Measurements from ENCODE around the gene ABCA9.
"Not testable (repeated sequence)": the region's sequence is repeated elsewhere in the genome, so short reads cannot be mapped to it uniquely, and the experiment has no call there.

Gene ABCA9

GRCh38 chr17:68954146-68954896 is 106.4 kb downstream of the ABCA9 start:
- DNase-seq (ENCODE audit: low spot score) = peak; percentile 35

DNA sequence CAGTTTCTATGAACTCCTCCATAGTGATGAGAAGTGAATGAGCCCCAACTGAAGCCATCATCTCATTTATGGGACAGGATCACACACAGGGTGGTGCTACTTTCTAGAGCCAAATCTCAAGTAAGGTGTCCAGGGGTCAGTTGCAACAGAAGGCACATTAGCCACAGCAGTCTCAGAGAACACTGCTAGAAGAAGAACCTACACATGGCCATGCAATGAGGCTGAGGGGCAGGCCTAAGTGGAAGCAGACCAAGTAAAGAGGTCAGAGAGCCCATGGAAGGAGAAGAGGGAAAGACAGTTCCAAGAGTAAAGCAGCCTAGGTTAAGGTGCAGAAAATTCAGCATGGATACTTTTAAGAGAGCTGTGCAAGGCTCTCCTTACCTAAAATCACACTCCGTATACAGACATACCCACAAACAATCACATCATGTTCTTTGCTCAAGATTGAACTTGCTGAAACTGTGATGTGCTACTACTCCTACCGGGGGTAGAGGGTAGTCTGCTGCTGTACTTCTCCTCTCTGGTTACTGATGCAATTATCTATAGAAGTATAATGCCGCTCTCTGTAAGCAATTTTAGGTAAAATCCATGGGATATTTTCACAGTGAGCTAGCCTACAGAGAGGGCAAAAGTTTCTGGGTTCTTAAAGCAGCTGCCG is 107.3 kb downstream of the ABCA9 start:
- DNase-seq (ENCODE audit: low spot score) = peak; percentile 35

- no peak for DNase-seq (ENCODE audit: low spot score)
Observed at GRCh38 chr17:68950725-68951124, 110.0 kb downstream of the ABCA9 start.

- not testable (repeated sequence) for DNase-seq (ENCODE audit: low spot score)
Observed at GRCh38 chr17:68947868-68948267, 112.9 kb downstream of the ABCA9 start.

- DNase-seq (ENCODE audit: low spot score) = no peak
Observed at GRCh38 chr17:68944435-68945035, 116.2 kb downstream of the ABCA9 start.

DNA sequence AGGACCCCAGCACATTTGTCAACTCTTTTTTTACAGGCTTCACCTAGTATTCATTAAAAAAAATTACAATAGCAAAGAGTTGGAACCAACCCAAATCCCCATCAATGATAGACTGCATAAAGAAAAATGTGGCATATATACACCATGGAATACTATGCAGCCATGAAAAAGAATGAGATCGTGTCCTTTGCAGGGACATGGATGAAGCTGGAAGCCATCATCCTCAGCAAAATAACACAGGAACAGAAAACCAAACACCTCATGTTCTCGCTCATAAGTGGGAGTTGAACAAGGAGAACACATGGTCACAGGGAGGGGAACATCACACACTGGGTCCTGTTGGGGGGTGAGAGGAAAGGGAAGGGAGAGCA is 116.9 kb downstream of the ABCA9 start:
- not testable (repeated sequence) for DNase-seq (ENCODE audit: low spot score)

- DNase-seq (ENCODE audit: low spot score) = no peak
Observed at GRCh38 chr17:68943123-68943811, 117.5 kb downstream of the ABCA9 start.

GRCh38 chr17:68942389-68942788 is 118.3 kb downstream of the ABCA9 start:
- DNase-seq (ENCODE audit: low spot score) = no peak

DNA sequence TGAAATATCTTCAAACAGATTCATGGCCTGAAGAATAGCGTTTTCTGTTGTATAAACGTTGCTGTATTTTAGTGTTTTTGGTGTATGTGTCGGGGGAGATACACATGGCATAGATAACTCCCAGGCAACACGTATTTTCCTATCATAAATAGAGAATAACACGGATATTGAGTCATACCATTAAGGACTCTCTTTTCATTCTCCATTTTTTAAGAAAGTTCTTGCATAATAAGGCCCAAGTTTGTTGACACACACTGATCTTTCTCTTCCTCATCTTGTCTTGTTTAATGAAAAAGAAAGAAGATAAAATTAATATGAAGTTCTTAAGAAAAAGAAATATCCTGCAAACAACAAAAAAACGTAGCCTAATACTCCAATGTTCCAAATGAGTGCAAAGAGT is 119.0 kb downstream of the ABCA9 start:
- DNase-seq (ENCODE audit: low spot score) = no peak

- no peak for DNase-seq (ENCODE audit: low spot score)
Observed at GRCh38 chr17:68939195-68939594, 121.5 kb downstream of the ABCA9 start.

- no peak for DNase-seq (ENCODE audit: low spot score)
Observed at GRCh38 chr17:68937890-68938514, 122.7 kb downstream of the ABCA9 start.

- DNase-seq (ENCODE audit: low spot score) = no peak
Observed at GRCh38 chr17:68927516-68927915, 133.2 kb downstream of the ABCA9 start.

DNA sequence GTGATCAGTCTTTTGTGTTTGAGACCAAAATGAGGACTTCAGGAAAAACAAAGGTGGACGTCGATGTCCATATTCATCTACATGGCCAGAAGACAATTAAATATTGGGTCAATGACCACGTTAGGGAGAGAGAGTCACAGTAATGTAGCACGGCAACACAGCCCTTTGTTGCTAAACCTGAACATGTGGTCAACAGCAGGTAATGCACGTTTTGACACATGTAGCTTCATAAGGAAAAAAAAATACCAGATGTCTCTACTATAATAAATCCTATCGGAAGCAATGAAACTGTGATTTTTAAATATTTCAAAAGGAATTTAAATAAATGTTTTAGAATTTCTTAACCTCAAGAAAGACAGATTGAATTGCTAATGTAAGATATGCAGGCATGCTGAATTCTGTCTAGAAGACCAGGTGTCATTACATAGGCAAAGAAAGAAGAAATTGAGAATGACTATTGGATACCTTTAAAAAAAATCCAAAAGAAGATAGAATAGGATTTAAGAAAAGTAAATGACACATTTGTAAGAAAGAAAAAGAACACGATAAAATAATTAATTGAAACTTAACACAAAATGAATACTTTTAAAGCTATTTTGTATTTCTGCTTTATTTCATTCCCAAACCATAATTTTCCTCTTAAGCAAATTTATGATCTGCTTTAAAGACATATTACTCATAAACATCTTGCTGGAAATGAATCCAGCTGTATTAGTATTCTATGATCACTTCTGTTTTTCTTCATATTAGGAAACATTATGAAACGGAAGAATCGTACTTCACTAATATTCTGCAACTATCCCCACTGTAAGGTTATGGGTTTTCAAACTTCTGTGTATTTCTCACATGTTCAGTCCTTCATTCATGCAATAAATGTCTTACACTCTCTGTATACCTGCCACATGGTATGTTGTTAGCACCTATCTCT is 135.7 kb downstream of the ABCA9 start:
- no peak for DNase-seq (ENCODE audit: low spot score)

All from globus pallidus (tissue), 1 donor.